Right lobe of liver (tissue), 4 donors: ENCODE data around the gene HDHD3.

Experiments used
- POLR2A ChIP-seq: fragments of 450-650 bp; IDR thresholded peaks from one replicate; pipeline ENCODE4 v1.6.1; 2017; ENCODE audit warnings: antibody characterized with exemption, mild to moderate bottlenecking
- TF ChIP-seq, protein P1 (sequence below), 4 donors: fragments of 200-600 bp in 3 of 4; fragments of 450-650 bp in 1 of 4; IDR thresholded peaks; one replicate each; pipeline versions ENCODE4 v1.5.1 to v1.8.0; 2016 to 2022; ENCODE audit warnings: antibody characterized with exemption in 4 of 4, mild to moderate bottlenecking in 2 of 4
- donor health status: DM: no; HTN: no; CAD: no.
- donor health status: DM: no; HTN: no; CAD: no.
- donor health status: DM: no; HTN: yes; CAD: no.

DNA sequence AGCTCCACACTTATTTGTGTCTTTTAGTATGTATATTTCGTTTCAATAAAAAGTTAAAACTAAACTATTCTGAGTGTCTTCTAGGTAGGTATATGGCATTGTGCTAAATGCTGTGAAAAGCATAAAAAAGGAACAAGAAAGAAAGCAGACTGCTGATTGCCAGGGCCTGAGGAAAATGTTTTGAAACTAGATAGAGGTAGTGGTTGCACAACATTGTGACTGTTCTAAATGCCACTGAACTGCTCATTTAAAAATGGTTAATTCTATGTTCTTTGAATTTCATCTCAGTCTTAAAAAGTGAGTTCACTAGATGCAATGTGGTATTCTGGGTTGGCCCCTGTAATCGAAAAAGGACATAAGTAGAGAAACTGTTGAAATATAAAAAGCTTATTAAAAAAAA, 26.9 kb upstream of the HDHD3 start:
- no peak for TF ChIP-seq POLR2A
- TF ChIP-seq, protein P1, sequence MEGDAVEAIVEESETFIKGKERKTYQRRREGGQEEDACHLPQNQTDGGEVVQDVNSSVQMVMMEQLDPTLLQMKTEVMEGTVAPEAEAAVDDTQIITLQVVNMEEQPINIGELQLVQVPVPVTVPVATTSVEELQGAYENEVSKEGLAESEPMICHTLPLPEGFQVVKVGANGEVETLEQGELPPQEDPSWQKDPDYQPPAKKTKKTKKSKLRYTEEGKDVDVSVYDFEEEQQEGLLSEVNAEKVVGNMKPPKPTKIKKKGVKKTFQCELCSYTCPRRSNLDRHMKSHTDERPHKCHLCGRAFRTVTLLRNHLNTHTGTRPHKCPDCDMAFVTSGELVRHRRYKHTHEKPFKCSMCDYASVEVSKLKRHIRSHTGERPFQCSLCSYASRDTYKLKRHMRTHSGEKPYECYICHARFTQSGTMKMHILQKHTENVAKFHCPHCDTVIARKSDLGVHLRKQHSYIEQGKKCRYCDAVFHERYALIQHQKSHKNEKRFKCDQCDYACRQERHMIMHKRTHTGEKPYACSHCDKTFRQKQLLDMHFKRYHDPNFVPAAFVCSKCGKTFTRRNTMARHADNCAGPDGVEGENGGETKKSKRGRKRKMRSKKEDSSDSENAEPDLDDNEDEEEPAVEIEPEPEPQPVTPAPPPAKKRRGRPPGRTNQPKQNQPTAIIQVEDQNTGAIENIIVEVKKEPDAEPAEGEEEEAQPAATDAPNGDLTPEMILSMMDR (IDR thresholded peaks at IDR 0.05), result no peak
